Mononuclear cell (primary cell): ENCODE results near the gene ZNF771. TPM values are rescaled to one million over a fixed set of nuclear protein-coding genes. Genes with fewer than 3 reads are reported as not detected.

ENCODE experiments used
- H3K27me3 ChIP-seq: 2 replicates; pipeline ENCODE4 v1.6.0; 2011; ENCODE audit warnings: low read length, control low read depth; ENCODE audit not compliant: insufficient read depth
- H3K4me1 ChIP-seq: 2 replicates; pipeline ENCODE4 v1.5.1; 2011; ENCODE audit warnings: mild to moderate bottlenecking, low read length, control low read depth; ENCODE audit not compliant: insufficient read depth
- H3K4me3 ChIP-seq: 2 replicates; pipeline ENCODE4 v1.5.1; 2011; ENCODE audit warnings: mild to moderate bottlenecking, low read length, moderate library complexity
- H3K9me3 ChIP-seq: 2 replicates; pipeline ENCODE4 v1.5.1; 2011; ENCODE audit warnings: low read depth, mild to moderate bottlenecking, control low read depth, low read length
- total RNA-seq: library from RNA; depleted of rRNA; stranded (reverse); fragments of >200 nt; gene quantifications from one replicate; pipeline ENCODE4 v1.2.3, GENCODE V29; 2012

ZNF771 gene
- total RNA-seq, 1 donor: 1.0 TPM

- H3K9me3 ChIP-seq: no peaks in the 10 kb centered on the region
- H3K4me1 ChIP-seq: peaks cover 39% of the 10 kb centered on the region
- no peaks in the 10 kb centered on the region for H3K27me3 ChIP-seq
- H3K4me3 ChIP-seq: peak within 1 kb of the TSS; percentile 58
Observed at GRCh38 chr16:30370456-30371247, 36.8 kb upstream of the ZNF771 start, which contains the start of gene TBC1D10B. Gene TBC1D10B (minus strand): TSS chr16:30370494. CDS start chr16:30370183, 311 bp downstream.

GRCh38 chr16:30371248-30371816 is 36.1 kb upstream of the ZNF771 start:
- Histone ChIP-seq H3K4me3 (peak overlapping the region; percentile 32), H3K27me3 (no peaks in the 10 kb centered on the region), H3K4me1 (peaks cover 40% of the 10 kb centered on the region), H3K9me3 (no peaks in the 10 kb centered on the region)

- Histone ChIP-seq H3K4me3 (no peak overlapping the region), H3K4me1 (peaks cover 42% of the 10 kb centered on the region), H3K27me3 (no peaks in the 10 kb centered on the region), H3K9me3 (no peaks in the 10 kb centered on the region)
Observed at GRCh38 chr16:30372038-30372712, 35.2 kb upstream of the ZNF771 start.

- H3K4me1 ChIP-seq: peaks cover 40% of the 10 kb centered on the region
- H3K4me3 ChIP-seq: no peak overlapping the region
- no peaks in the 10 kb centered on the region for H3K27me3 ChIP-seq
- no peaks in the 10 kb centered on the region for H3K9me3 ChIP-seq
Observed at GRCh38 chr16:30372725-30373124, 34.7 kb upstream of the ZNF771 start.

GRCh38 chr16:30374538-30374937 is 32.9 kb upstream of the ZNF771 start, which contains the start of gene MYL11:
Gene MYL11 (plus strand): TSS chr16:30374802. CDS start chr16:30374858, 56 bp downstream.
- Histone ChIP-seq H3K27me3 (no peaks in the 10 kb centered on the region), H3K4me3 (no peak within 1 kb of the TSS), H3K9me3 (no peaks in the 10 kb centered on the region), H3K4me1 (peaks cover 34% of the 10 kb centered on the region)

- peaks cover 47% of the 10 kb centered on the region for H3K4me1 ChIP-seq
- no peaks in the 10 kb centered on the region for H3K9me3 ChIP-seq
- H3K27me3 ChIP-seq: no peaks in the 10 kb centered on the region
- no peak overlapping the region for H3K4me3 ChIP-seq
Observed at GRCh38 chr16:30375864-30376263, 31.5 kb upstream of the ZNF771 start.

- H3K4me1 ChIP-seq: peaks cover 47% of the 10 kb centered on the region
- no peaks in the 10 kb centered on the region for H3K9me3 ChIP-seq
- H3K4me3 ChIP-seq: no peak overlapping the region
- H3K27me3 ChIP-seq: no peaks in the 10 kb centered on the region
Observed at GRCh38 chr16:30376461-30376902, 30.9 kb upstream of the ZNF771 start.

GRCh38 chr16:30377050-30377811 is 30.2 kb upstream of the ZNF771 start:
- Histone ChIP-seq H3K27me3 (no peaks in the 10 kb centered on the region), H3K4me3 (peak overlapping the region; percentile 68), H3K9me3 (no peaks in the 10 kb centered on the region), H3K4me1 (peaks cover 53% of the 10 kb centered on the region)

- H3K9me3 ChIP-seq: no peaks in the 10 kb centered on the region
- peak overlapping the region; percentile 68 for H3K4me3 ChIP-seq
- no peaks in the 10 kb centered on the region for H3K27me3 ChIP-seq
- peaks cover 59% of the 10 kb centered on the region for H3K4me1 ChIP-seq
Observed at GRCh38 chr16:30377812-30378235, 29.6 kb upstream of the ZNF771 start.

GRCh38 chr16:30378236-30379157 is 28.9 kb upstream of the ZNF771 start:
- no peaks in the 10 kb centered on the region for H3K9me3 ChIP-seq
- peaks cover 65% of the 10 kb centered on the region for H3K4me1 ChIP-seq
- peak overlapping the region; percentile 68 for H3K4me3 ChIP-seq
- no peaks in the 10 kb centered on the region for H3K27me3 ChIP-seq

GRCh38 chr16:30379158-30379783 is 28.1 kb upstream of the ZNF771 start:
- Histone ChIP-seq H3K4me3 (peak overlapping the region; percentile 68), H3K9me3 (no peaks in the 10 kb centered on the region), H3K27me3 (no peaks in the 10 kb centered on the region), H3K4me1 (peaks cover 70% of the 10 kb centered on the region)

GRCh38 chr16:30380072-30380802 is 27.2 kb upstream of the ZNF771 start:
- peaks cover 70% of the 10 kb centered on the region for H3K4me1 ChIP-seq
- no peak overlapping the region for H3K4me3 ChIP-seq
- no peaks in the 10 kb centered on the region for H3K27me3 ChIP-seq
- H3K9me3 ChIP-seq: no peaks in the 10 kb centered on the region

- H3K4me3 ChIP-seq: no peak overlapping the region
- H3K9me3 ChIP-seq: no peaks in the 10 kb centered on the region
- peaks cover 70% of the 10 kb centered on the region for H3K4me1 ChIP-seq
- H3K27me3 ChIP-seq: no peaks in the 10 kb centered on the region
Observed at GRCh38 chr16:30380803-30381208, 26.6 kb upstream of the ZNF771 start.
